Lung (tissue), 12 donors: ENCODE measurements around the gene TMEM107. TPM values are rescaled to one million over a fixed set of nuclear protein-coding genes. Genes with fewer than 3 reads are reported as not detected.

Source experiments
- ATAC-seq: fragments of 200-7000 bp; cut with Tn5 transposase; one replicate; pipeline ENCODE4 v1.9.1; 2020; ENCODE audit warnings: moderate number of reproducible peaks; ENCODE audit not compliant: insufficient read depth, low FRiP score
- DNase-seq, 3 donors: peaks; one replicate each; pipeline ENCODE4 v3.0.0-alpha.2; 2013 to 2017
- H3K27ac ChIP-seq, 2 donors: one replicate each; pipeline ENCODE4 v1.5.1; 2013; ENCODE audit warnings: mild to moderate bottlenecking in 2 of 2, moderate library complexity in 2 of 2, control low read depth in 1 of 2, inconsistent platforms in 1 of 2, low read depth in 1 of 2, low read length in 1 of 2
- H3K27me3 ChIP-seq, 3 donors: one replicate each; pipeline ENCODE4 v1.5.1; 2013; ENCODE audit warnings: low read length in 2 of 3; ENCODE audit not compliant: control insufficient read depth in 3 of 3, insufficient read depth in 3 of 3
- H3K36me3 ChIP-seq, 4 donors: one replicate each; pipeline ENCODE4 v1.5.1; 2013; ENCODE audit warnings: low read length in 4 of 4, mild to moderate bottlenecking in 1 of 4, moderate library complexity in 1 of 4; ENCODE audit not compliant: control insufficient read depth in 4 of 4, insufficient read depth in 4 of 4
- H3K4me1 ChIP-seq, 5 donors: one replicate each; pipeline ENCODE4 v1.5.1; 2013; ENCODE audit warnings: low read length in 5 of 5, mild to moderate bottlenecking in 2 of 5, moderate library complexity in 1 of 5; ENCODE audit not compliant: control insufficient read depth in 5 of 5, insufficient read depth in 5 of 5
- H3K4me3 ChIP-seq: one replicate; pipeline ENCODE4 v1.5.1; 2013; ENCODE audit warnings: mild to moderate bottlenecking, control low read depth, moderate library complexity
- H3K9ac ChIP-seq, 2 donors: one replicate each; pipeline ENCODE4 v1.5.1; 2013; ENCODE audit warnings: low read length in 2 of 2, control low read depth in 1 of 2; ENCODE audit not compliant: insufficient read depth in 1 of 2
- H3K9me3 ChIP-seq, 4 donors: one replicate each; pipeline ENCODE4 v1.5.1; 2013; ENCODE audit warnings: low read length in 3 of 4, mild to moderate bottlenecking in 1 of 4, moderate library complexity in 1 of 4; ENCODE audit not compliant: control insufficient read depth in 4 of 4, insufficient read depth in 3 of 4
- WGBS, 2 donors: extraction: QIAGEN DNeasy Blood & Tissue Kit; methylation state at CpG; one replicate each; pipeline ENCODE4 v1.1.7; 2013; 5-methylcytosine and 5-hydroxymethylcytosine counted together
- polyA plus RNA-seq, 2 donors: library from polyadenylated mRNA; stranded (reverse); fragments of 200-250 nt; gene quantifications; one replicate each; pipeline ENCODE4 v1.2.1, GENCODE V29; 2013
- total RNA-seq, 2 donors: library from RNA; depleted of rRNA in 1 of 2; stranded (reverse); fragments of >200 nt in 1 of 2; gene quantifications; one replicate each; pipeline ENCODE4 v1.2.1, GENCODE V29; 2014 to 2021
- TF ChIP-seq, protein P1 (sequence below): IDR thresholded peaks from 2 replicates; pipeline ENCODE4 v1.5.1; 2012; ENCODE audit warnings: mild to moderate bottlenecking; ENCODE audit errors: control extremely low read depth, extremely low read depth
- donor health status: control.
- donor health status: control.
- donor health status: Bipolar disorder and iron deficiency.
- donor health status: healthy.
- donor health status: DM: yes; HTN: yes; CAD: no.

TMEM107 gene
- total and polyA plus RNA-seq, 4 donors = 13.2 to 33.1 (median 21.7) TPM

DNA sequence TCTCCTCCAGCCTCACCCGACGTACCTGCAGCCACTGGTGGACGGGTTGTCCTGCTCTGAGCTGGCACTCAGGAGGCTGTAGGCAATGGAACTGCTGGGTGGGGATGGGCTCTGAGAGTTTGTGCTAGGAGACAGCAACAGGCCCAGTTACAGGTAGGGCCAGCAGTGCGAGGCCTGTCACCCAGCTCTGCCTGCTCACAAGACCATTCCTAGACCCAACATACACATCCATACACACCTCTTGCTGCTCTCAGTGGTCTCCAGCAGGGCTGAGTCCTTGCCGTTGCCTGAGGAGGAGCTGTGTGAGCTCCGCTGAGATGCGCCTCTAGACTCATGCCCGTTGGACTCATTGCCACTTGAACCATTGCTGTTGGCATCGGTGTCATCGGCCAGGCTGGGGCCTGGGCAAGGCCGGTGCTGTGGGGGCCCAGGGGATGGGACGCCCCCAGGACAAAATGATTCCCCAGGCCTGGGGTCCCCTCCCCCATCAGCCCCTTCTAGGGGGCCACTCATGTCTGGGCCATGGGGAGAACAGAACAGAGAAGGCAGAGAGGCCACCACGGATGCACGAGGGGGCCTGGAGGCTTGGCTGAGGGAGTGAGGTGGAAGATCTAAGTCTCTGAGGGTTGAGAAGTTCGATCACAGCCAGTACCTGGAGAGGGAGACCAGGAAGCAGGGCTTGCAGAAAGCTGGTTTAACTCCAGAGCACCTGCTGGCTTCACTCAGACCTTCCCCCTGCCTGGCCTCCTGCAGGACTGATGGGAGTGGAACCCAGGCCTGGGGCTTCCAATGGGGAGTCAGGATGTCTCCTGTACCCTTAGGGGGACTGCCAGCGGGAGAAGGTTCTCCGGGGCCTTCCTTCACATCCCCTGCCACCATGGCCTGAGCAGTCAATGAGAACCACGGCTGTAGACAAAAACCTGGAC is 25.7 kb downstream of the TMEM107 start:
- H3K27ac ChIP-seq = peak overlapping the region; percentile 77 to 99
- WGBS, 2 donors = 73 to 79% methylated on average over 18 of the region's 18 CpGs

DNA sequence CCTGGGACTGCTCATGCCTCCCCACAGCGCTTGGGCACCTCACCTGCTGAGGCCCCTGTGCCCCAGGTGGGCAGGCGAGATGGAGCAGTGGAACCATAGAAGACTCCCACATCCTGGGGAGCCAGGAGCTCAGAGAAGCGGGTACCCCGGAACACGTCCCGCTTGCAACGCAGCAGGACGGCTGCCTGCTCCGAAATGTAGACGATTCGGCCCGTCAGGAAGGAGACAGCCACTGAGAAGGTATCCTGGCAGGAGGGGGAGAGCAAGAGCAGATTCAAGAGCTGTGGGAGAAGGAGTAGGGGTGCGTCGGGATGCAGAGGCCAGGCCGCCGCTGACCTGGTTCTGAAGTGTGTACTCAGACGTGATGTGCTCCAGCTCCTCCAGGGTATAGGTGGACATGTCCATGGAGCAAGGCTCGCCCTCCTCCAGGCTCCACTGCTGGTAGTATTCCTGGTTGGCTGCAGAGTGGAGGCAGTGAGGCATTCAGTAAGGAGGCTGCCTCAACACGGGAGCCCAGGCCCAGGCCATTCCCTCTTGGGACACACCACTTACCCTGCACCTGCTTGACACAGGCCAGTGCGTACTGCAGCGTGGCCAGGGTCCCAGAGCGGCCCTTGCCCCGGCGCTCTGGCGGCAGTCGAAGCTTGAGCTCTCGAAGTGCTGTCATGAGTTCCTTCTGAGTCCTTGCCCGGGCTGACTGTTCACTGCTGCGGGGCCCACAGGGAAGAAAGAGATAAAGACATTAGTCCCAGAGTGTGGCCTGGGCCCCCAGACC is 26.6 kb downstream of the TMEM107 start:
- ATAC-seq = no peak
- TF ChIP-seq, protein P1, sequence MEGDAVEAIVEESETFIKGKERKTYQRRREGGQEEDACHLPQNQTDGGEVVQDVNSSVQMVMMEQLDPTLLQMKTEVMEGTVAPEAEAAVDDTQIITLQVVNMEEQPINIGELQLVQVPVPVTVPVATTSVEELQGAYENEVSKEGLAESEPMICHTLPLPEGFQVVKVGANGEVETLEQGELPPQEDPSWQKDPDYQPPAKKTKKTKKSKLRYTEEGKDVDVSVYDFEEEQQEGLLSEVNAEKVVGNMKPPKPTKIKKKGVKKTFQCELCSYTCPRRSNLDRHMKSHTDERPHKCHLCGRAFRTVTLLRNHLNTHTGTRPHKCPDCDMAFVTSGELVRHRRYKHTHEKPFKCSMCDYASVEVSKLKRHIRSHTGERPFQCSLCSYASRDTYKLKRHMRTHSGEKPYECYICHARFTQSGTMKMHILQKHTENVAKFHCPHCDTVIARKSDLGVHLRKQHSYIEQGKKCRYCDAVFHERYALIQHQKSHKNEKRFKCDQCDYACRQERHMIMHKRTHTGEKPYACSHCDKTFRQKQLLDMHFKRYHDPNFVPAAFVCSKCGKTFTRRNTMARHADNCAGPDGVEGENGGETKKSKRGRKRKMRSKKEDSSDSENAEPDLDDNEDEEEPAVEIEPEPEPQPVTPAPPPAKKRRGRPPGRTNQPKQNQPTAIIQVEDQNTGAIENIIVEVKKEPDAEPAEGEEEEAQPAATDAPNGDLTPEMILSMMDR = no peak

More for the DNA sequence above, 25.7 kb downstream of the TMEM107 start:
- no peaks in the 10 kb centered on the region for H3K27me3 ChIP-seq
- peak overlapping the region in 1 of 2 donors; percentile 2 for H3K9ac ChIP-seq
- H3K36me3 ChIP-seq = peaks cover 32 to 51% (median 38%) of the 10 kb centered on the region in 4 donors
- no peaks in the 10 kb centered on the region for H3K9me3 ChIP-seq
- peak overlapping the region; percentile 77 for H3K4me3 ChIP-seq
- TF ChIP-seq, protein P1 = no peak
- no peak for DNase-seq
- H3K4me1 ChIP-seq = peaks cover 5 to 48% (median 26%) of the 10 kb centered on the region in 5 donors
- ATAC-seq = no peak

DNA sequence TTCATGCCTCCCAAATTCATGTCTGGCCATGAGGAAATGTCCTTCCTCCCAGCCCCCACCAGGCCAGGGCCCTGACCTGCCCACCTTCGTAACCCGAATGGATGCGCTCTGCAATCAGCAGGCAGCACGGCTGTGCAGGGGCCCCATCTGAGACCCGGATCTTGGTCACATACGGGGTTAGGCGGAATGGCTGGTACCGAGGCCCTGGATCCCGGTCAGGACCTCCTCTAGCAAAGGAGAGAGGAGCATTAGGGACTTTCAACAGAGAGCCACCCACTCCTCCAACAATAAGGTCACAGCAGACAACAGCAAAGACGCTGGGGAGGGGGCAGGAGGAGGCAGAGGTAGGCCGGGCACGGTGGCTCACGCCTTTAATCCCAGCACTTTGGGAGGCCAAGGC is 27.6 kb downstream of the TMEM107 start:
- no peak for DNase-seq

More for the DNA sequence above, 26.6 kb downstream of the TMEM107 start:
- peaks cover 5 to 39% (median 19%) of the 10 kb centered on the region in 5 donors for H3K4me1 ChIP-seq
- no peak for DNase-seq
- H3K9ac ChIP-seq = no peak overlapping the region
- H3K27ac ChIP-seq = no peak overlapping the region
- WGBS, 2 donors = 94 to 97% methylated on average over 27 to 29 of the region's 29 CpGs
- no peaks in the 10 kb centered on the region for H3K27me3 ChIP-seq
- peaks cover 32 to 57% (median 42%) of the 10 kb centered on the region in 4 donors for H3K36me3 ChIP-seq
- no peaks in the 10 kb centered on the region for H3K9me3 ChIP-seq
- H3K4me3 ChIP-seq = no peak overlapping the region

More for the DNA sequence above, 27.6 kb downstream of the TMEM107 start:
- Histone ChIP-seq H3K27ac (no peak overlapping the region), H3K27me3 (no peaks in the 10 kb centered on the region), H3K36me3 (peaks cover 39 to 67% (median 50%) of the 10 kb centered on the region in 4 donors), H3K9ac (no peak overlapping the region), H3K4me3 (no peak overlapping the region), H3K4me1 (peaks cover 5 to 31% (median 13%) of the 10 kb centered on the region in 5 donors), H3K9me3 (no peaks in the 10 kb centered on the region)
- ATAC-seq = no peak
- TF ChIP-seq, protein P1 = no peak
- 92 to 93% methylated on average over 13 of the region's 13 CpGs for WGBS, 2 donors
